GM19397 (cell line): ENCODE measurements around the gene HID1.
"Not testable (repeated sequence)": the region's sequence is repeated elsewhere in the genome, so short reads cannot be mapped to it uniquely, and the experiment has no call there.

Source experiments
- ATAC-seq: cut with Tn5 transposase; IDR thresholded peaks from one replicate; pipeline ENCODE4 v1.9.1; 2021; ENCODE audit warnings: mild to moderate bottlenecking, moderate library complexity; ENCODE audit not compliant: unreplicated experiment

HID1 gene

DNA sequence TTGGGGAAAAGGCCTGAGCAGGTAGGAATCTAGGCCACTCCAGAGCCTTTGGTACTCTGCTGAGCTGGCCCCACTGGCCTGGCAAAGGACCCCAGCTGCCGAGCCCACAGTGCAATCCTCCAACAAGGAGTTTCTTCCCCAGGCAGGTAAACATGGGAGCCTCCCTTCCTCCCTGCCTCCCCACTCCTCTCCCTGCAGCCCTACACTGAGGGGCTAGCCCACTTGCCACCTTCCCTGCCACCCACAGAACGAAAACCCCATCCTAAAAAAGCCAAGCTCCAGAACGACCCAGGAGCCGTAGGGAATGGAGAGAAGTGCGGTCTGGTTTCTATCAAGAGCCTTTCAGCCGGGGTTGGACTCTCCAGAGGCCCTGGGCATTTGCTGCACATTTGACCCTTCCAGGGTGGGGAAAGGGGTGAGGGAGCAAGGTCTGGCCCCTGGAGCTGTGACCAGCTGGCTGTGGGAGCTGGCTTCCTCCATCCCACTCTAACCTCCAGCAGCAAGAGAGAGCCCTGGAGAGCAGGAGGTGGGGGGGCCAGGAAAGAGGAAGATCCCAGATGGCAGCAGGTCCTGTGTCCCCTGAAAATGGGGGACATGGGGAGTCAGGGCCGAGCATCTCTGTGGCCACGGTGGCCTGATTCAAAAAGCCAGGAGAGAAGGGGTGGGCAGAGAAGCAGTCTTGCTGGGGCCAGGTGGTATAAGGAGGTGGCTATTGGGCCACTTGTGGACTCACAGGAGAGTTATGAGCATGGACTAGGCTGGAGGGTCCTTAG is 1.3 kb downstream of the HID1 start:
- no peak for ATAC-seq

DNA sequence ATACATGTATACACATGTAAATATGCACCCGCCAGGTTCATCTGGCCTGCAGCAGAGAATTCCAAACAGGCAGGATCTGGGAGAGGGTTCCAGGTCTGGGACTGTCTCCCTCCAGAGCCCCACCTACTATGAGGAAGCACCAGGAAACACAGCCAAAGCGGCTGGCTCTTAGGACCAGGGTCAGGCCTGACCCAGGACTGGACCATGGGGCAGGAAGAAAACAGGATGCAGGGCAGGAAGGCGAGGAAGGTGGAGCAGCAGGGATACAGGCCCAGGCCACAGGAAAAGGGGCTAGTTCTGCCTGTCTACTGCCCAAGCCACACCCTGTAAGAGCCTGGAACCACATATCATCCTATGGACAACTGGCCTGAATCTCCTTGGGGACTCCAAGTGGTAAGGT is 2.2 kb downstream of the HID1 start:
- ATAC-seq, result no peak

DNA sequence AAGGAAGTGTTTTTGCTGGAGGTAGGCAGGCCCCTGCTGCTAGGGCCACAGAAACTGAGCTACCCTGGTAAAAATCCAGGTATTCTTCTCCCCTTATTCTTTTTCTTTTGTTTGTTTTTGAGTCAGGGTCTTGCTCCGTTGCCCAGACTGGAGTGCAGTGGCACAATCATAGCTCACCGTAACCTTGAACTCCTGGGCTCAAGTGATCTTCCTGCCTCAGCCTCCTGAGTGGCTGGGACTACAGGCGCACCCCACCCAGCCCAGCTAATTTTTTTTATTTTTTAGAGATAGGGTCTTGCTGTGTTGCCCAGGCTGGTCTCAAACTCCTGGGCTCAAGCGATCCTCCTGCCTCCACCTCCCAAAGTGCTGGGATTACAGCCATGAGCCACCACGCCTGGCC is 3.1 kb downstream of the HID1 start:
- ATAC-seq, result not testable (repeated sequence)

DNA sequence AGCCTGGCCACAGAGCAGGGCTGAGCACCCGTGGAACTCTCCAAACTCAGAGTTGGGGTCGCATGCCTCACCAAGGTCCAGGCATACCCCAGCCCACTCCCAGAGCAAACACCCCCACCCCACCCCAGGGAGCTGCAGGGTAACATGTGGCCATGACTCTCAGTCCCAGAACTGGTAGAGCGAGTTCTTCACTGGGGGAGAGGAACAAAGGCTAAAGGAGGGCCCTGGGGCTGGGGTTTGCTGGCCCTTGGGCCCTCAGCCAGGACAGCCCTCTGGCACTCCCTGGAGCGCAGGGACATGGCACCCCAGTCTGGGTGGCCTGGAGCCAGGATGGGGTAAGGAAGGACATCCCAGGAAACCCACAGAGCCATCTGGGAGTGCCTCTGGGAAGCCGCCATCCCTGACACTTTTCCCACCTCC is 4.2 kb downstream of the HID1 start:
- ATAC-seq, result no peak

DNA sequence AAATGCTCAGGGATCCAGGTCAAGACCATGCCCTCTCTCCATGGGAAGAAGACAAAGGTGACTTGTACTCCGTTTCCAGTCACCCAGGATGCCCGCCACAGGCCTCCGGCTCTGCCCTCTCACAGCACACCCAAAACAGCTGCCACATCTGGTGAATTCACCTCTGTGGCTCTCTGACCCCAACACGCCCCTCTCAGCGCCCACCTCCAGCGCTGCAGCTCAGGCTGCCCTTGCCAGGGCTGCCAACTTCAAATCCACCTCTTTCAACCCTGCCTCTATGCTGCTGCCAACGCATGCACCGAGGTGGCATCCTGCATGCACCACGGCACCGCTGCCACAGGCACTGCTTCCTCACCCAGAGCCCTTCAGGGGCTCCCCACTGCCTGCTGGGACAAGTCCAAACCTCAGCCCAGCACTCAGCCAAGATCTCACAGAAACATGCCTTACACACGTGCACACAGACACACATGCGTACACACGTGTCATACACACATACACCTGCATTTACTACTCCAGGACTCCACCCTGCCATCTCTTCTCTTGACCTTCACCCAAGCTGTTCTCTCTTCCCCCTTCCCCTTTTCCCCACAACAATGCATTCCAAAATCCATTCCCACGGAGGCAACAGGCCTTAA is 7.5 kb downstream of the HID1 start:
- no peak for ATAC-seq

DNA sequence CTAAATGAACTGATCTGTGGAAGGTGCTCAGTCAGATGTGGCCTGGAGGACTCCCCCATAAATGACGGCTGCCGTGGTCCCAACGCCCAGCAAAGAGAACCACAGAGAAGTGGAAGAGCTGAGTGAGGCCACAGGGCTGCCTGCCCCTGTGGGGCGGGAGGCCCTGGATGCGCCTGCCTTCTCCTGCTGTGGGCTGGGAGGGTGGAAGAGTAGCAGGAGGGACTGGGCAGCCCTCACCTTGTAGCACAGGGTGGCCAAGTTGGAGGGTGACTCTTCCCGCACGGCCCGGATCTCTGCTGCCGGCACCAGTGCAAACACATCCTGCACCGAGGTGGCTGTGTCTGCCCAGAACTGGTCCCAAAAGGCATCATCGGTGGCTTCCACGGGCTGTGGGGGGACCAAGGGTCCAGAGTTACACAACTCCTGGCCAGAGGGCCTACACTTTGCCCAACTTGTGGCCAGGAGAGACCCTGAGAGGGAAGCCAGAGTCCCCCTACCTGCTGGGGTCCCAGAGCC is 8.3 kb downstream of the HID1 start:
- no peak for ATAC-seq

DNA sequence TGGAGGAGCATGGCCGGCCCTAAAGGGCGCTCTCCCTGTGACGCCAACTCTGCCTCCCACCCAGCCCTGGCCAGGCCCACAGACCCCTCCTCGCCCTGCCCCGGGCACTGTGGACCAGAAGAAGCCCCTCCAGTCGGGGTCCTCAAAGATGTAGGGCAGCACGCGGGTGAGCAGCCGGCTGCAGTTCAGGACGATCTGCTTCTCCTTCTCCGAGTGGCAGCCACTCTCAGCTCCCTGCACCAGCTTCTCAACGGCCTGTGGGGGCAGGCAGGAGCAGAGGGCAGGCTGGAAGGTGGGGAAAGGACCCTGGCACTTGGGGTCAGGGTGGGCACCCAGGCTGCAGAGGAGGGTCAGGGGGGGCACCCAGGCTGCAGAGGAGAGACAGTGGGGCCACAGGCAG is 8.9 kb downstream of the HID1 start:
- ATAC-seq, result no peak

DNA sequence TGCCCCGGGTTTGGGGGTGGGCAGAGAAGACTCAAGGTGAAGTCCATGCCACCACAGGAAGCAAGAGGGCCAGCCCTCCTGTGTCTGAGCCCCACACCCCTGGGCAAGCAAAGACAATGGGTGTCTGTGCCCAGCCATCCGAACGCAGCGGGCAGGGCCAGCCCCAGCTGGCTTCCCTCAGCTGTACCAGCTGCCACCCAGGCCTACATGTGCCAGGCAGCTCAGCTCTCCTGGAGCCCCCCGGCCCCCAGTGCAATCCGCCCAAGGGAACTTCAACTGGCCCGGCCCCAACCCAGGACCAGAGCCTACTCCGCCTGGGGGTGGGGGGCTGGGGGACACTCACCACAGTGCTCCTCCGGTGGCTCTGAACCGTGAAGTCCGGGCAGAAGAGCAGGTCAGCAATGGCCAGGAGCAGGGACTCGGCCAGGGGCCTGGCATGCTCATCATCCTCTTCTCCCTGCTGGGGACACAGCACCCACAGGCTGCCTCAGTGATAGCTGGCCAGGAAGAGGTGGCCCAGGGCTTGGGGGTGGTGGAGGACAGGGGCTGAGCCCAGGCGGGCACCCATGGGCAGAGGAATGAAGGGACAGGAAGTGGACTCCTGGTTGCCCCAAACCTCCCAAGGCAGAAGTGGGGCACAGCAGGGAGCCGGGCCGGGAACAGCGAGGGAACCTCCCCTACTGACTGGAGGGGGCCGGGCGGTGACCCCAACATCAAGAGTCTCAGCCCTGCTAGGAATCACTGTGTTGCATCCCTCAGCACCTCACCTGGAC is 9.8 kb downstream of the HID1 start:
- ATAC-seq, result no peak

DNA sequence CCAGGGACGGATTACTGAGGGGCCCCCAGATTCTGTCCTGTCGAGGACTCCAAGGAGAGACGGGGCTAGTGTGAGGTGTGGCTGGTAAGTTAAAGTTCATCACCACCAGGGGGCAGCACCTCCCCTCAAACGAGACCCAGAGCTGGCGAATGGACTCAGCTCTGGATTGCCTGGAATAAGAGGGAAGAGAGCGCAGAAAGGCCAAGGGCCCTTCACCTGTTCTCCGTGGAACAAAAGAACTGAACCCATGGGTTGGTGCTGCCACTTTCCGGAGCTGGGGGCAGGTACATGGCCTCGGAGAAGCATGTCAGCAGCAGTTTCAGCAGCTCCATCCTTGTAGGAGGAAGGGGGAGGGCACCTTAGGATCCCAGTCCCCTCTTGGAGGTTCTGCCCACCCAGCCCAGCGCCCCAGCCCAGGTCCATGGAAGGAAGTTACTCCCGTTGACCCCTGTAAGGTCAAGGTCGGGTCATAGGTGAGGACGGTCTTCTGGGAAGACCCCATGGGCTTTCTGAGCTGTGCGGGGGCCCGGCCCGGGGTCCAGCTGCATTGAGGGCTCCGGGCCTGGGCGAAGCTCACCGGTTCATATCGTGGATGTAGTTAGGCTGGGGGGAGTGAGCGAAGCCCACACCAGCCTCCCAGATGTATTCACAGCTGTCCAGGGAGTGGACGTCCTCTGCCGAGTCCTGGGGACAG is 10.8 kb downstream of the HID1 start:
- no peak for ATAC-seq

DNA sequence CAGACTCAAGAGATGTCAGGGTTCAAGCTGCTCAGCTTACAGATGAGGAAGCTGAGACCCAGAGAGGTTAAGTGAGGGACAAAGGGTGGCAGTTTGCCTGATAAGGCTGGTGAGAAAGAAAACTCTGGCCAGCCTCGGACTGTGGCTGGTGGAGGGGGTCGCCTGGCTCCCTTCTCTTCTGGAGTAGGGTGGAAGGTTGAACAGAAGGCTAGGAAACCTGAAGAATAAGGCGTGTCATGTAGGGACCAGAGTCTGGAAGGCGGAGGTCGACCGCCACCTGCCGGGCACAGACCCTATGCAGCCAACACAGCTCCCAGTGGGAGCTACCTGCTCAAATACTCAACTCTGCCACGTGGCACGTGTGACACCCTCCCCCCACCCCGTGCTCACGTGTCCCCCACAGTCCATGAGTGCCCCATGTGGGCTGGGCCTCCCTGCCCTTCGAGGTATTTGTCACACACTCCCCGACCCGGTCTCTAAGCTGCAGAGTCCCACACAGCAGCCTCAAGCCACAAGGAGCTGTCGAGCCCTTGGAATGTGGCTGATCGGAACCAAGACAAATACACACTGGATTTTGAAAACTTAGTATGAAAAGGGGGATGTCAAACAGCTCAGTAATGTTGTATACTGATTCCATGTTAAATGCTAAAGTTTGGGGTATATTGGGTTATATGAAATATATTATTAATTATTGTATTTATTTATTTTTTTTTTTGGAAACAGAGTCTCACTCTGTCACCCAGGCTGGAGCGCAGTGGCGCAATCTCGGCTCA is 11.8 kb downstream of the HID1 start:
- no peak for ATAC-seq

DNA sequence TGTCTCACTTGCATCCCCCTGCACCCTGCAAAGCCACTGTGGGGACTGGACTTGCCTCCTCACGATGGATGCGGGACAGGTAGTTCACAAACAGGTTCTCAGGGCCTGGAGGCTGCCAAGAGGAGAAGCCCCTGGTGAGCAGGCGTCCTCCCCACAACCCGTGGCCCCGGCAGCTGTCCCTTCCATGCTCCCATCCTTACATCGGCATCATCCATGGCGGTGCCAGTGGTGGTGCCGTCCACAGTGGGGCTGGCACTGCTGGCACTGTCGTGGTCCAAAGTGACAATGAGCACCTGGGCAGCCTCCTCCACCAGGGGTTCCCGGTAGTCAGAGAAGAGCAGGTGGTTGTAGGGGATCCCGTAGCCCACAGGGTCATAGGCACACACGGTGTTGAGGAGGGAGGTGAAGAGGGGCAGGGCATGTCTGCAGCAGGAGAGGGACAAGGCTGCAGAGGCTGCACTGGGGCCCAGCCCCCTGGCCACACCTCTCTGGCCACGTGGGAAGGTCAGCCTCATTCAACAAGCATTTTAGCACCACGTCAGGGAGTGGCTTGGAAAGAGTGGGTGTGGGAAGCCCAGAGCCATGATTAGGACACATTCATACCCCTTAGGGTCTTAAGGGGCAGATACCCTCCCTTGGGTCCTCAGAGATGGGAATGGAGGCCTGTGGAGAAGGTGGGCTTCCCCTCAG is 12.6 kb downstream of the HID1 start:
- no peak for ATAC-seq

DNA sequence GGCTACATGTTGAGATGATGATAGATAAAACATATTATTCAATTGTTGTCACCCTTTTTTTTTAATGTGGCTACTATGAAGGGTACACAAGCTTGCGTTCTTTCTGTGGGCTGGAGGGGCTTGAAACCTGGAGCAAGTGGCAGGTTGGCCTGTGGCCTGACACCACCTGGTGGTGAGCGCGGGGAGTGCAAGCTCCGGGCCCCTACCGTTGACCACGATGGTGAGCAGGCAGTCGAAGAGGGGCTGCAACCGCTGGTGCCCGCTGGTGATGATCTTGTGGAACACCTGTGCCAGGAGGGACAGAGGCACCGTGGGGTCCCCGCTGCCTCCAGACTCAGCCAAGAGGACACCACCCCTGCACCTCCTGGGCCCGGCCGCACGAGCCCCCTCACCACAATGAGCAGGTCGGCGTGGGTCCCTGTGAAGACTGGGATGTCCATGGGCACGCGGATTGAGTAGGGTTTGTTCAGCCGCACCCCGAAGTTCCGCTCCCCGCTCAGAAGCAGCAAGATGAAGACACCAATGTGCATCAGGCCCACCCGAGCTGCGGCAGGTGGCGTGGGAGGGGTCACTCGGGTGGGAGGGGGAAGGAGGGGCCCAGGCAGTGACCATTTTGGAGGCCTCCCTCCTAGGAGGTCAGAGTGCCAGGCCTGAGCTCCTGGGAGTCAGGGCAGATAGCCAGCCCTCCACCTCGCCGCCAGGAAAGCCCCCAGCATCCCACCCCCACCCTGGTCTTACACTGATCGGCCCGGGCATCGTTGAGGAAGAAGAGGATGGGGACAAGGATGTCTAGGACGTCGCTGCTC is 14.4 kb downstream of the HID1 start:
- ATAC-seq, result no peak

DNA sequence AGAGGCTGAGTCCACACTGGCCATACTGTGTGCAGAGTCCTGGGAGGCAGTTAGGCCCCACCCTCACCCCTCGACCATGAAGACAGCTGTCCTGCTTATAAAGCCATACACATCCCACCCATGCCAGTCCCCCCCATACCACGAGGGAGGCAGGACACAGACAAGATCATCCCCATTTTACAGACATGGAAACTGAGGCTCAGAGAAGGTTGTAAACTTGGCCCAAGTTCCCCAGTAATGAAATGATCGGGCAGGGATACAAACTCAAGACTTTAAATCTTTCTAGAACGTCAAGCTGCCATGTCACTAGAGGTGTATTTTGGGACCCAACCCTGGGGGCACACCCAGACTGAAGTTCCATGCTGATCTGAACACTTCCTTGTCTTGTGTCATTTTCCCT is 16.5 kb downstream of the HID1 start:
- no peak for ATAC-seq

DNA sequence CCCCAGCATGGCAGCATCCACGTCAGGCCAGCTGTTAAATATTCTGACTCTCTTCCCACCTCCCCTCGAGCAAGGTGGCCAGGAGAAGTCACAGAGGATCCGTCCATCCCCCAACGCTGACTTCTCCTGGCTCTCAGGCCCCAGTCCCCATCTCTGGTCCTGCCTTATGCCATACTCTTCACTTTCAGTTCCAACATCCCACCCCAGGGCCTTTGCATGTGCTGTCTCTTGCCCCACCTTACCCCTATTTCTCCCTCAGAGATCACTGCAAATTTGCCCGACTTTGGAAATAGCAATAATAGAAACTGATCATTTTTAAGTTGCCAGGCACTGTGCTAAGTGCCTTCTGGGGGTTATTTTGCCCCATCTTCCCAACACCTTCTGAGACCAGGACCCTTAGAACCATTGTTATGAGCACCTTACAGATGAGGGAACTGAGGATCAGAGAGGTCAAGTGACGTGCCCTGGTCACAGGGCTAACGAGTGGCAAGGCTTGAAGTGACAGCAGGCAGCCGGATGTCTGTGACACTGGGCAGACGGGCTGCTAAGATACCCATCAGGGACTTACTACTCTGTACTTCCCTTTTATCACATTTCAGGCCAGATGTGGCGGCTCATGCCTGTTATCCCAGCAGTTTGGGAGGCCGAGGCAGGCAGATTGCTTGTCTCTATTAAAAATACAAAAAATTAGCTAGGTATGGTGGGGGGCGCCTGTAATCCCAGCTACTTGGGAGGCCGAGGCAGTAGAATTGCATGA is 17.7 kb downstream of the HID1 start:
- ATAC-seq, result no peak

DNA sequence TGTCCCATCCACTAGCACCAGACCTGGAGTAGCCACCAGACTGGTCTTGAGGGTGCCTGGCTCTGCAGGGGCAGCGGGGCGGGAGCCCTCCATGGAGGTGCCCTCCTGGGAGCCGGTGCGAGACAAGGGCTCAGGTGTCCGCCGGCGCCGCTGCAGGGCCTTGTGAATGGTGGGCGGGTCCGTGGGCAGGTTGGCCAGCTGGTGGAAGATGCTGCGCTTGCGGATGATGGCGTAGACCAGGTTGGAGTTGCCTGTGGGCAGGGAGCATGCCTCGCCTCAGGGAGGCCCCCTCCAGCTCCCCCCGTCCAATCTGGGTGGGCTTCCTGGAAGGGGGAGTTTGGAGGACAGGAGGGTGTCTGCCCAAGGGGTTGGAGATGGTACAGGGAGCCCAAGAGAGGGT is 18.4 kb downstream of the HID1 start:
- no peak for ATAC-seq

DNA sequence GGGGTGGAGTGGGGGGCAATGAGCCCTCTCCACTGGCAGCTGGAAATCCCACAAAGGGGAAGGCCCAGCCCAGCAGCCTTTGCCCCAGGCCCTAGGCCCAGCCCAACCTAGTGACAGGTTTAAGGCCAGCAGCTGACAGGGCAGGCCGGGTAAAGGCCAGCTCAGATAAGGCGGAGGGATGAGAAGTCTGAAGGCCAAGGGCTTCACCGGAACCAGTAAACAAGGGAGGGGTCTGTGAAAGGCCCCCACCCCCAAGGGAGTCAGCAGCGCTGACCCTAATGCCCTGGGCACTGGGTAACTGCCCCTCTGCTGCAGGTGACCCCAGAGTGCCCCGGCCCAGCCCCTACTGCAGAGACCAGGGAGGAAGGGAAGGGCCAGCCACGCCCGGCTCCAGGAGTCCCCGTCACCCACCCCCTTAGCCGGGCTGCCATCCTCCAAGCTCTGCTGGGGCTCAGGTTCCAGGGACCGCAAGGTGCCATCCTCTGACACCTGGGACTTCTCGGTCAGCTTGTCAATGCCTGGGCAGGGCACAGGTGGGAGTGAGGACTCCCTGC is 19.3 kb downstream of the HID1 start:
- no peak for ATAC-seq

DNA sequence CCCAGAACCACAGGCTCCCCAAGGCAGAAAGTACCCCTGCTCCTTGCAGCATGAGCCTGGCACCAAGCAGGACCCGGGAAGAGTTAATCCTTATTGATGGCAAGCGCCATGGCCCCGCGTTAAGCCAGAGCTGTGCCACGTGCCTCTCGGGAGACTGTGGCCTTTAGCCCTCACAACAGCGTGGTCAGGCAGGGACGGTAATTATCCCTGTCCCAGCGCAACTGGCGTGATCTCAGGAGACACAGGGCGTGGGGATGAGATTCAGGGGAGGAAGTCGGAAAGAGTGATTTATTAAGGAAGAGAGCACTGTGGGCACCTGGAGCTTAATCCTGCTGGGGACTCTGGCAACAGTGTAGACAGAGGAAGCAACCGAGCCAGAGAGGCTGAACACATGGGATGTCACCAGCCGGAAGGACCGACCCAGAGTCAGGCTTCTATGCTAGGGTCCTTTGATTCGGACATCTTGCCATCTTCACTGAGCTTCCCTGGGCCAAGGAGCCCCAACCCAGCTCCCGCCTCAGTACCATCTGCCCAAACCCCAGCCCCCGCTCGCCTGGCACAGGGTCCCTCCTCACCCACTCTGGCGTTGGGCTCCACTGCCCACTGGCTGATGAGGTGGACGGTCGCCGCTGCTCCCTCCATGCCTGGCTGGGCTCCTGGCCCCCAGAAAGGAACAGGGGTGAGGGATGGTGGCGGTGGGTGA is 20.0 kb downstream of the HID1 start:
- no peak for ATAC-seq
